CD14-positive monocyte (primary cell): Measurements from ENCODE around the gene PAQR5. TPM values are rescaled to one million over a fixed set of nuclear protein-coding genes. Genes with fewer than 3 reads are reported as not detected.

Source experiments
- DNase-seq, 3 donors: peaks; one replicate each; pipeline ENCODE4 v3.0.0-alpha.2; 2011 to 2022
- H2AFZ ChIP-seq: 2 replicates; pipeline ENCODE4 v1.6.0; 2012; ENCODE audit warnings: mild to moderate bottlenecking, low read depth, low read length, inconsistent platforms; ENCODE audit not compliant: insufficient read depth, poor library complexity, severe bottlenecking
- H3K27ac ChIP-seq, 2 donors: 1 replicate in 1 of 2; 2 replicates in 1 of 2; pipeline ENCODE4 v1.5.1; 2012 to 2013; ENCODE audit warnings: low read length in 2 of 2, control low read depth in 1 of 2, inconsistent platforms in 1 of 2, low read depth in 1 of 2, mild to moderate bottlenecking in 1 of 2
- H3K27me3 ChIP-seq, 2 donors: one replicate each; pipeline versions ENCODE4 v1.6.0 to v1.6.1; 2011 to 2013; ENCODE audit warnings: low read length in 2 of 2; ENCODE audit not compliant: control insufficient read depth in 2 of 2, insufficient read depth in 2 of 2
- H3K36me3 ChIP-seq, 2 donors: replicated peaks in 1 of 2; 1 replicate in 1 of 2; 2 replicates in 1 of 2; pipeline versions ENCODE4 v1.5.1 to v1.6.1; 2012 to 2013; ENCODE audit warnings: low read length in 2 of 2, control low read depth in 1 of 2, inconsistent platforms in 1 of 2, mild to moderate bottlenecking in 1 of 2; ENCODE audit not compliant: insufficient read depth in 2 of 2, control insufficient read depth in 1 of 2
- H3K4me1 ChIP-seq, 2 donors: 1 replicate in 1 of 2; 2 replicates in 1 of 2; pipeline versions ENCODE4 v1.5.1 to v1.6.1; 2012 to 2013; ENCODE audit warnings: low read length in 2 of 2, control low read depth in 1 of 2, inconsistent platforms in 1 of 2, mild to moderate bottlenecking in 1 of 2, moderate library complexity in 1 of 2; ENCODE audit not compliant: insufficient read depth in 2 of 2, control insufficient read depth in 1 of 2
- H3K4me2 ChIP-seq: replicated peaks from 2 replicates; pipeline ENCODE3; 2012; ENCODE audit warnings: low read length, moderate library complexity, mild to moderate bottlenecking; ENCODE audit not compliant: poor library complexity, severe bottlenecking; ENCODE audit errors: extremely low read depth
- H3K4me3 ChIP-seq, 3 experiments: fragments of 200-600 bp in 1 of 3; sonication (generic) in 1 of 3; replicated peaks in 1 of 3; 1 replicate in 2 of 3; 2 replicates in 1 of 3; pipeline ENCODE4 v1.5.1; 2011 to 2013; ENCODE audit warnings: low read length in 3 of 3, mild to moderate bottlenecking in 3 of 3, control low read depth in 2 of 3, low read depth in 2 of 3, inconsistent platforms in 1 of 3, moderate library complexity in 1 of 3
- H3K79me2 ChIP-seq: 2 replicates; pipeline ENCODE4 v1.6.0; 2012; ENCODE audit warnings: mild to moderate bottlenecking, control low read depth, inconsistent platforms, low read length, moderate library complexity; ENCODE audit not compliant: insufficient read depth
- H3K9ac ChIP-seq: 2 replicates; pipeline ENCODE4 v1.6.0; 2017; ENCODE audit warnings: low read length, mild to moderate bottlenecking; ENCODE audit not compliant: insufficient read depth, poor library complexity, severe bottlenecking
- H3K9me3 ChIP-seq, 2 donors: replicated peaks in 1 of 2; 1 replicate in 1 of 2; 2 replicates in 1 of 2; pipeline versions ENCODE4 v1.5.1 to v1.6.1; 2012 to 2013; ENCODE audit warnings: low read length in 2 of 2, control low read depth in 1 of 2; ENCODE audit not compliant: control insufficient read depth in 1 of 2, insufficient read depth in 1 of 2
- H4K20me1 ChIP-seq: 2 replicates; pipeline ENCODE4 v1.6.0; 2012; ENCODE audit warnings: mild to moderate bottlenecking, low read length, control low read depth, moderate library complexity; ENCODE audit not compliant: insufficient read depth
- H3K27ac Mint-ChIP-seq, 7 donors: one replicate each; pipeline ENCODE4 v1.8.0; 2020; ENCODE audit warnings: mild to moderate bottlenecking in 7 of 7, mixed read lengths in 7 of 7, moderate library complexity in 6 of 7, inconsistent platforms in 2 of 7
- H3K27me3 Mint-ChIP-seq, 3 donors: one replicate each; pipeline ENCODE4 v1.8.0; 2021 to 2022; ENCODE audit warnings: low read depth in 3 of 3, mild to moderate bottlenecking in 3 of 3, mixed read lengths in 3 of 3, moderate library complexity in 3 of 3, inconsistent platforms in 1 of 3
- H3K36me3 Mint-ChIP-seq, 2 donors: one replicate each; pipeline ENCODE4 v1.8.0; 2020; ENCODE audit warnings: mixed read lengths in 2 of 2, inconsistent platforms in 1 of 2, mild to moderate bottlenecking in 1 of 2
- H3K4me1 Mint-ChIP-seq: one replicate; pipeline ENCODE4 v1.8.0; 2020; ENCODE audit warnings: mild to moderate bottlenecking, mixed read lengths
- H3K4me3 Mint-ChIP-seq, 2 donors: one replicate each; pipeline ENCODE4 v1.8.0; 2020; ENCODE audit warnings: mild to moderate bottlenecking in 2 of 2, mixed read lengths in 2 of 2, moderate library complexity in 1 of 2
- H3K9me3 Mint-ChIP-seq, 7 donors: one replicate each; pipeline ENCODE4 v1.8.0; 2020 to 2022; ENCODE audit warnings: mixed read lengths in 7 of 7, mild to moderate bottlenecking in 6 of 7, moderate library complexity in 6 of 7, inconsistent platforms in 2 of 7
- WGBS: methylation state at CpG from one replicate; pipeline ENCODE4 v1.1.5; 2013; ENCODE audit warnings: missing lambda C conversion rate; ENCODE audit not compliant: insufficient coverage; 5-methylcytosine and 5-hydroxymethylcytosine counted together
- intact Hi-C, 2 donors: fragments of 100-400 bp; cut with micrococcal nuclease; formaldehyde crosslinking; loops; one replicate each; pipeline versions ENCODE4 v1.15.0 to v1.15.1; 2023
- polyA plus RNA-seq, 3 donors: library from polyadenylated mRNA; depleted of rRNA in 1 of 3; unstranded in 2 of 3; stranded (reverse) in 1 of 3; fragments of 300-500 nt in 2 of 3; fragments of >200 nt in 1 of 3; fragmentation: Illumina TruSeq in 2 of 3; gene quantifications; 1 replicate in 2 of 3; 2 replicates in 1 of 3; pipeline ENCODE4 v1.2.3, GENCODE V29; 2012 to 2021
- TF ChIP-seq, protein P1 (sequence below): fragments of 200-600 bp; IDR thresholded peaks from one replicate; pipeline ENCODE4 v1.8.0; 2022; ENCODE audit warnings: antibody characterized with exemption, mild to moderate bottlenecking

The PAQR5 gene
- polyA plus RNA-seq, 3 donors: not detected

DNA sequence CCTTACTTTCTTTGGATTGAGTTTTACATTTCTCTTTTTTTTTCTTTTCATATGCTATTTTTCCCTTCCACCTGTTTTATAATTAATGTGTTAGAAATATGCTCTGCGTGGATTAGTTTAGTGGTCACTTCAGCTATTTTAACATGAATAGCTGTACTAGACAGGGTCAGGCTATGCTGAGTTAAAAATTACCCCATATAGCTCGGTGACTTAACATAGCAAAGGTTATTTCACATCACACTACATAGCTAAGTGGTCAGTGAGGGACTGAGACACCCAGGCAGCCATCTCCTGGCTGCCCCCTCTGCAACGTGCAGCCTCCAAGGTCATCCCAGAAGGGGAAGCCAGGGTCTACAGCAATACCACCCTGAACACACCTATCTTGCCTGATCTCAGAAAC, 68.5 kb downstream of the PAQR5 start:
- Histone ChIP-seq H3K9me3 (no peaks in the 10 kb centered on the region), H3K4me1 (no peaks in the 10 kb centered on the region), H3K9ac (no peak overlapping the region), H3K27ac (no peak overlapping the region), H3K4me2 (no peak overlapping the region), H3K27me3 (no peaks in the 10 kb centered on the region), H3K4me3 (no peak overlapping the region), H3K79me2 (no peaks in the 10 kb centered on the region), H2AFZ (no peak overlapping the region), H3K36me3 (no peaks in the 10 kb centered on the region), H4K20me1 (no peaks in the 10 kb centered on the region)
- TF ChIP-seq, protein P1, sequence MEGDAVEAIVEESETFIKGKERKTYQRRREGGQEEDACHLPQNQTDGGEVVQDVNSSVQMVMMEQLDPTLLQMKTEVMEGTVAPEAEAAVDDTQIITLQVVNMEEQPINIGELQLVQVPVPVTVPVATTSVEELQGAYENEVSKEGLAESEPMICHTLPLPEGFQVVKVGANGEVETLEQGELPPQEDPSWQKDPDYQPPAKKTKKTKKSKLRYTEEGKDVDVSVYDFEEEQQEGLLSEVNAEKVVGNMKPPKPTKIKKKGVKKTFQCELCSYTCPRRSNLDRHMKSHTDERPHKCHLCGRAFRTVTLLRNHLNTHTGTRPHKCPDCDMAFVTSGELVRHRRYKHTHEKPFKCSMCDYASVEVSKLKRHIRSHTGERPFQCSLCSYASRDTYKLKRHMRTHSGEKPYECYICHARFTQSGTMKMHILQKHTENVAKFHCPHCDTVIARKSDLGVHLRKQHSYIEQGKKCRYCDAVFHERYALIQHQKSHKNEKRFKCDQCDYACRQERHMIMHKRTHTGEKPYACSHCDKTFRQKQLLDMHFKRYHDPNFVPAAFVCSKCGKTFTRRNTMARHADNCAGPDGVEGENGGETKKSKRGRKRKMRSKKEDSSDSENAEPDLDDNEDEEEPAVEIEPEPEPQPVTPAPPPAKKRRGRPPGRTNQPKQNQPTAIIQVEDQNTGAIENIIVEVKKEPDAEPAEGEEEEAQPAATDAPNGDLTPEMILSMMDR: no peak
- Mint-ChIP-seq H3K36me3 (no peaks in the 10 kb centered on the region), H3K4me3 (no peak overlapping the region), H3K4me1 (no peaks in the 10 kb centered on the region), H3K27me3 (no peaks in the 10 kb centered on the region), H3K27ac (no peak overlapping the region), H3K9me3 (peaks cover 0 to 7% (median 3%) of the 10 kb centered on the region in 7 donors)
- DNase-seq: no peak
- intact Hi-C loops: no loop called here
- 100% methylated on average over 1 of the region's 3 CpGs for WGBS

DNA sequence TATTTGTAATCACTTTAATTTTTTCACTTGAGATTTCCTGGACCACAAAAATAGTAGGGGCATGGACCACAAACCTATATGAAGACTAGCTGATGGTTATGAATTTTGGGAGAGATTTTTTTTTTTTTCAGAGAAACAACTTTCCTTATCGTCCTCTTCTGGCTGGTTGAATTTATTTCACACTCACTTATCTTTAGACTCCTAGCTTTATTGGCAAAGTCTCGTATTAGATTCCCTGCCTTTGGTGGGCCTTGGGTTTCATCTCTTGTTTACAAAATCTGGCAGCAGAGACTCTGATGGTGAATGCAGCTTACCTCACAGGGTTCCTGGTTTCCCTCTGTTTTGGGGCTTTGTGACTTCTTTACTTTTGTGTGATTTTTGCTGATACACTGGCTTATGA, 70.9 kb downstream of the PAQR5 start:
- no peaks in the 10 kb centered on the region for H3K4me1 ChIP-seq
- H3K27me3 ChIP-seq: no peaks in the 10 kb centered on the region
- DNase-seq: no peak
- no peaks in the 10 kb centered on the region for H3K79me2 ChIP-seq
- H3K4me3 ChIP-seq: no peak overlapping the region
- H3K4me3 Mint-ChIP-seq: no peak overlapping the region
- no peak overlapping the region for H3K27ac ChIP-seq
- peaks cover 0 to 7% (median 3%) of the 10 kb centered on the region in 7 donors for H3K9me3 Mint-ChIP-seq
- no peaks in the 10 kb centered on the region for H4K20me1 ChIP-seq
- no CpG with 5 or more reads among the region's 2 CpGs for WGBS
- H3K36me3 Mint-ChIP-seq: no peaks in the 10 kb centered on the region
- no peak overlapping the region for H3K27ac Mint-ChIP-seq
- no peak overlapping the region for H3K9ac ChIP-seq
- TF ChIP-seq, protein P1: no peak
- no peaks in the 10 kb centered on the region for H3K9me3 ChIP-seq
- intact Hi-C loops: no loop called here
- H3K36me3 ChIP-seq: no peaks in the 10 kb centered on the region
- H2AFZ ChIP-seq: no peak overlapping the region
- no peak overlapping the region for H3K4me2 ChIP-seq
- no peaks in the 10 kb centered on the region for H3K4me1 Mint-ChIP-seq
- H3K27me3 Mint-ChIP-seq: no peaks in the 10 kb centered on the region
